ENCODE results near the gene KRTAP19-2. TPM values are rescaled to one million over a fixed set of nuclear protein-coding genes. Genes with fewer than 3 reads are reported as not detected.

The KRTAP19-2 gene, protein sequence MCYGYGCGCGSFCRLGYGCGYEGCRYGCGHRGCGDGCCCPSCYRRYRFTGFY
- total RNA-seq (2021) (not detected in 2 replicates), Bru-seq, nascent RNA (not detected), BruChase-seq, experiment 1, labeled RNA remaining after a 2-hour chase (not detected), BruChase-seq, experiment 2, labeled RNA remaining after a 6-hour chase (not detected)
- long read RNA-seq = 0 reads

DNA sequence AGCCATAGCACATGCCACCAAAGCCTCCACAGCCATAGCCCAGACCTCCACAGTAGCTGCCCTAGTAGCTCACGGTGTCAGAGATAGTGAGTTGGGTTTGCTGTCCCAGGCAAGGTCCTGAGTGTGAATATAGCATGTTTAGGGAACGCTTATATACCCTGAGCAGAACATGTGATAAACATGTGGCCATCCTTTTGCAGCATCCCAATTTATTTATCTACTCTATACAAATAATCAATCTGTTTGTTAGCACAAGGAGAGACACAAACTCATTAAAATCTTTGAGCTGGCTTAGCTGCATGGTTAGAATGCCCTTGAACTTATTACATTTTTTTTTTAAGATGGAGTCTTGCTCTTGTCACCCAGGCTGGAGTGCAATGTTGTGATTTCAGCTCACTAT lies at the start of gene KRTAP19-2:
Gene KRTAP19-2 (minus strand): TSS at position 101 of the 400 bp plus-strand sequence. CDS start 88 bp downstream, at position 13.
- TF ChIP-seq, protein P1, sequence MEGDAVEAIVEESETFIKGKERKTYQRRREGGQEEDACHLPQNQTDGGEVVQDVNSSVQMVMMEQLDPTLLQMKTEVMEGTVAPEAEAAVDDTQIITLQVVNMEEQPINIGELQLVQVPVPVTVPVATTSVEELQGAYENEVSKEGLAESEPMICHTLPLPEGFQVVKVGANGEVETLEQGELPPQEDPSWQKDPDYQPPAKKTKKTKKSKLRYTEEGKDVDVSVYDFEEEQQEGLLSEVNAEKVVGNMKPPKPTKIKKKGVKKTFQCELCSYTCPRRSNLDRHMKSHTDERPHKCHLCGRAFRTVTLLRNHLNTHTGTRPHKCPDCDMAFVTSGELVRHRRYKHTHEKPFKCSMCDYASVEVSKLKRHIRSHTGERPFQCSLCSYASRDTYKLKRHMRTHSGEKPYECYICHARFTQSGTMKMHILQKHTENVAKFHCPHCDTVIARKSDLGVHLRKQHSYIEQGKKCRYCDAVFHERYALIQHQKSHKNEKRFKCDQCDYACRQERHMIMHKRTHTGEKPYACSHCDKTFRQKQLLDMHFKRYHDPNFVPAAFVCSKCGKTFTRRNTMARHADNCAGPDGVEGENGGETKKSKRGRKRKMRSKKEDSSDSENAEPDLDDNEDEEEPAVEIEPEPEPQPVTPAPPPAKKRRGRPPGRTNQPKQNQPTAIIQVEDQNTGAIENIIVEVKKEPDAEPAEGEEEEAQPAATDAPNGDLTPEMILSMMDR (conservative IDR thresholded peaks at IDR 0.05; ENCODE audit: low read depth, low read length) = no peak
- TF ChIP-seq EZH2 (IDR thresholded peaks at IDR 0.05; ENCODE audit: borderline replicate concordance, low read depth, low read length, poor library complexity, severe bottlenecking) = no peak
- no peak within 1 kb of the TSS for H3K27ac ChIP-seq (ENCODE audit: low read depth, low read length, poor library complexity, severe bottlenecking)
- H3K27me3 ChIP-seq (replicated peaks; ENCODE audit: insufficient read depth, low read depth, low read length, poor library complexity) = no peaks in the 10 kb centered on the region
- CTCF ChIA-PET = no interaction called here
- BruUV-seq (replicated peaks) = no TSS peak
- DNase-seq (ENCODE audit: low spot score) = no peak
- intact Hi-C loops (cut with micrococcal nuclease; ENCODE audit: unreplicated experiment) = no loop called here
- POLR2A ChIA-PET (ENCODE audit: low non-redundant PET) = no interaction called here
- peaks cover 7% of the 10 kb centered on the region for H3K9me3 ChIP-seq (ENCODE audit: low read depth, low read length, poor library complexity, severe bottlenecking)
- H3K4me1 ChIP-seq (ENCODE audit: insufficient read depth, low read length, poor library complexity, severe bottlenecking) = no peaks in the 10 kb centered on the region
- H3K36me3 ChIP-seq (ENCODE audit: insufficient read depth, low read length, poor library complexity, severe bottlenecking) = no peaks in the 10 kb centered on the region
- no peak within 1 kb of the TSS for H3K4me3 ChIP-seq (ENCODE audit: low read depth, low read length, poor library complexity, severe bottlenecking)

DNA sequence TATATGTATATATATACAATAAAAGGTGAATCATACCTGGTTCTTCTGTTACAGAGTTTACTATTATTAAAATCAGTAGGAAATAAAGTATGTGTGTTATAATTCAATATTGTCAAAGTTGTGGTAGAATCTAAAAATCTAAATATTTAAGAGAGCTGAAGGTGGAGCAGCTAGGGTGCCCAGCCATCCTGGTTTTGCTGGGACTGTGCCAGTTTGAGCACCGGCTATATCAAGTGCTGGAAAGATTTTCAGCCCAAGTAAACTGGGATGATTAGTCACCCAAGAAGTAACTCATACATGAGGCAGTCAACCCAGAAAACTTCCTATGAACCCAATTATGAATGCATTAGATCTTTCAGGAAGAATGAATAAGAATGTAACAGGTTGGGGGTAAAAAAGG lies 31.6 kb upstream of the KRTAP19-2 start:
- POLR2A ChIA-PET (ENCODE audit: low non-redundant PET) = no interaction called here
- no peak for DNase-seq (ENCODE audit: low spot score)
- TF ChIP-seq EZH2 (IDR thresholded peaks at IDR 0.05; ENCODE audit: borderline replicate concordance, low read depth, low read length, poor library complexity, severe bottlenecking) = no peak
- TF ChIP-seq, protein P1 (conservative IDR thresholded peaks at IDR 0.05; ENCODE audit: low read depth, low read length) = no peak
- no TSS peak for BruUV-seq (replicated peaks)
- no peaks in the 10 kb centered on the region for H3K4me1 ChIP-seq (ENCODE audit: insufficient read depth, low read length, poor library complexity, severe bottlenecking)
- H3K9me3 ChIP-seq (ENCODE audit: low read depth, low read length, poor library complexity, severe bottlenecking) = no peaks in the 10 kb centered on the region
- intact Hi-C loops (cut with micrococcal nuclease; ENCODE audit: unreplicated experiment) = no loop called here
- no peak overlapping the region for H3K27ac ChIP-seq (ENCODE audit: low read depth, low read length, poor library complexity, severe bottlenecking)
- peaks cover 9% of the 10 kb centered on the region for H3K27me3 ChIP-seq (replicated peaks; ENCODE audit: insufficient read depth, low read depth, low read length, poor library complexity)
- H3K36me3 ChIP-seq (ENCODE audit: insufficient read depth, low read length, poor library complexity, severe bottlenecking) = no peaks in the 10 kb centered on the region
- H3K4me3 ChIP-seq (ENCODE audit: low read depth, low read length, poor library complexity, severe bottlenecking) = no peak overlapping the region
- CTCF ChIA-PET = no interaction called here

DNA sequence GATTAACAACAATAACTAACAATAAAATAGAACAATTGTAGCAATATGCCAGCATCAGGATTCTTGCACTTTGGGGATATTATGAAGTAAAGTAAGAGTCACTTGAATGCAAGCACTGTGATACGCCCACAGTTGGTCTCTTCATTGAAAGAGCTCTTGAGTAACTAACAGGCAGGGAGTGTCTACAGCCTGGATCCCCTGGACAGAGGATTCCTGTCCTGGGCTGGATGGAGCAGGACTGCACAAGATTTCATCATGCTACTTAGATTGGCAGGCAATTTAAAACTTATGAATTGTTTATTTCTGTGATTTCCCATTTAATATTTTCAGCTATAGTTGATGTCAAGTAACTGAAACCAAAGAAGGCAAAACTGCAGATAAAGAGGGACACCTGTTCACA lies 28.4 kb upstream of the KRTAP19-2 start:
- no peak overlapping the region for H3K4me3 ChIP-seq (ENCODE audit: low read depth, low read length, poor library complexity, severe bottlenecking)
- no peaks in the 10 kb centered on the region for H3K36me3 ChIP-seq (ENCODE audit: insufficient read depth, low read length, poor library complexity, severe bottlenecking)
- TF ChIP-seq EZH2 (IDR thresholded peaks at IDR 0.05; ENCODE audit: borderline replicate concordance, low read depth, low read length, poor library complexity, severe bottlenecking) = no peak
- TF ChIP-seq, protein P1 (conservative IDR thresholded peaks at IDR 0.05; ENCODE audit: low read depth, low read length) = no peak
- H3K27me3 ChIP-seq (replicated peaks; ENCODE audit: insufficient read depth, low read depth, low read length, poor library complexity) = peaks cover 10% of the 10 kb centered on the region
- ChIA-PET CTCF (no interaction called here), POLR2A (ENCODE audit: low non-redundant PET) (no interaction called here)
- intact Hi-C loops (cut with micrococcal nuclease; ENCODE audit: unreplicated experiment) = no loop called here
- BruUV-seq (replicated peaks) = no TSS peak
- no peaks in the 10 kb centered on the region for H3K4me1 ChIP-seq (ENCODE audit: insufficient read depth, low read length, poor library complexity, severe bottlenecking)
- DNase-seq (ENCODE audit: low spot score) = no peak
- H3K9me3 ChIP-seq (ENCODE audit: low read depth, low read length, poor library complexity, severe bottlenecking) = peaks cover 8% of the 10 kb centered on the region
- no peak overlapping the region for H3K27ac ChIP-seq (ENCODE audit: low read depth, low read length, poor library complexity, severe bottlenecking)

All from A673 (cell line).